RWPE1 (cell line): ENCODE results near the gene CASK.

ENCODE experiments used
- CTCF ChIA-PET: fragments of 350-600 bp; sonication (Branson Sonifier 250); formaldehyde crosslinking; extraction: SDS; loops from one replicate; lab custom pipeline; 2021; lab: Yijun Ruan, JAX
- POLR2A ChIA-PET: fragments of 400-600 bp; formaldehyde crosslinking; extraction: SDS; loops from one replicate; lab custom pipeline; 2020; ENCODE audit warnings: antibody characterized with exemption; ENCODE audit not compliant: low non-redundant PET; lab: Yijun Ruan, JAX
- DNase-seq: peaks from one replicate; pipeline ENCODE4 v3.0.0; 2012; ENCODE audit warnings: low spot score
- H3K27ac ChIP-seq: fragments of 450-650 bp; 2 replicates; pipeline ENCODE4 v1.5.1; 2017
- TF ChIP-seq, protein P1 (sequence below): fragments of 450-650 bp; conservative IDR thresholded peaks from 2 replicates; pipeline ENCODE4 v1.5.1; 2017; ENCODE audit warnings: low read depth, mild to moderate bottlenecking

Gene CASK

DNA sequence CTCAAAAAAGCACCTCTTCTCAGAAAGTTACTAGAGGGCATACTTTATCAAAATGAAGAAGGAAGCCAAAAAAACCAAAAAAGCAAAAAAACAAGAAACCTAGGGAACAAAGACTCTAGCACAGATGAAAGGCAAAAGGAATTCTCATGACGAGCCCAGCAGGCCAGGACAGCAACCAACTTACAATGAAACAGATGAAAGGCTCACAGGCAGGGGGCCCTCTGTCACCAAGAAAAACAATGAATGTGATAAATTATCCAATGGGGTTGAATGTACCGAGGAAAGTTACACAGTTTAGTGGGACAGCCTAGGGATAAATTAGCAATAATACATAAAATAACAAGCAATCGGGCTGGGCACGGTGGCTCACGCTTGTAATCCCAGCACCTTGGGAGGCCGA, 120.4 kb downstream of the CASK start:
- ChIA-PET POLR2A (no interaction called here), CTCF (no interaction called here)
- no peak overlapping the region for H3K27ac ChIP-seq
- DNase-seq, result no peak
- TF ChIP-seq, protein P1, sequence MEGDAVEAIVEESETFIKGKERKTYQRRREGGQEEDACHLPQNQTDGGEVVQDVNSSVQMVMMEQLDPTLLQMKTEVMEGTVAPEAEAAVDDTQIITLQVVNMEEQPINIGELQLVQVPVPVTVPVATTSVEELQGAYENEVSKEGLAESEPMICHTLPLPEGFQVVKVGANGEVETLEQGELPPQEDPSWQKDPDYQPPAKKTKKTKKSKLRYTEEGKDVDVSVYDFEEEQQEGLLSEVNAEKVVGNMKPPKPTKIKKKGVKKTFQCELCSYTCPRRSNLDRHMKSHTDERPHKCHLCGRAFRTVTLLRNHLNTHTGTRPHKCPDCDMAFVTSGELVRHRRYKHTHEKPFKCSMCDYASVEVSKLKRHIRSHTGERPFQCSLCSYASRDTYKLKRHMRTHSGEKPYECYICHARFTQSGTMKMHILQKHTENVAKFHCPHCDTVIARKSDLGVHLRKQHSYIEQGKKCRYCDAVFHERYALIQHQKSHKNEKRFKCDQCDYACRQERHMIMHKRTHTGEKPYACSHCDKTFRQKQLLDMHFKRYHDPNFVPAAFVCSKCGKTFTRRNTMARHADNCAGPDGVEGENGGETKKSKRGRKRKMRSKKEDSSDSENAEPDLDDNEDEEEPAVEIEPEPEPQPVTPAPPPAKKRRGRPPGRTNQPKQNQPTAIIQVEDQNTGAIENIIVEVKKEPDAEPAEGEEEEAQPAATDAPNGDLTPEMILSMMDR, result no peak

DNA sequence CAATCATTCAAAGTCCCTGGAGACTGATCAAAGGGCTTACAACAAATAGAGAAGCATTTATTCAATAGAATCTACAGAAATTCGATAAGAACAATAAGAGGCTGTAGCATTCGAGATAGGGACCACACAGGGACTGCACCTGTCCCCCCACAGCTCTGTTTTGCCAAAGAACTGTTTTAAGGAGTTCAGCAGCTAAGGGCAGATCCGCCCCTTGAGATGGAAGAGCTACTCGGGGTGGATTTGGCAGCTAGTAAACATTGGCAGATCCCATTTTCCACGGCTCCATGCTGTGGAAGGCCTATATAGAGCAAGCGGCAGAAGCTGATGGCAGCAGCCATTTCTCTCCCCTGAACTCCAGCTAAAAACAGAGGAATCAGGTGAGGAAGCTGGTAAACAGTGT, 123.7 kb downstream of the CASK start:
- TF ChIP-seq, protein P1, result no peak
- no peak overlapping the region for H3K27ac ChIP-seq
- POLR2A ChIA-PET, result no interaction called here
- DNase-seq, result no peak
- CTCF ChIA-PET, result no interaction called here

DNA sequence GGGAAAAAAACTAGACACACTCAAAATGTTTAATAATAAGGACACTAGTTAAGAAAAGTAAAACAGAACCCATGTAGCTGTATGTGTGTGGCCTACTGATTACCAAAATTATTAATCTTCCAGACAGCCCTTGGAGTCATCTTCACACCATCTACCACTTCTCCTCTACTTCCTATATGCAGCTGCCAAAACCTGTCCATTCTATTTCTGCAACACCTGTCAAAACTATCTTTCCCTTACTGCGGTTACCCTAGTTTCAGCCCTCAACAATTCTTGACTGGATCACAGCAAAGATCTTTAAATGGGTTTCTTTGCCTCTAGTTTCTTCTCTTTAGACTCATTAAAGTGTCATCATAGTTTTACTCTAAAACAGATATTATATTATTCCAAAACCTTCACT, 126.8 kb downstream of the CASK start:
- POLR2A ChIA-PET, result no interaction called here
- TF ChIP-seq, protein P1, result no peak
- DNase-seq, result no peak
- no peak overlapping the region for H3K27ac ChIP-seq
- CTCF ChIA-PET, result no interaction called here

DNA sequence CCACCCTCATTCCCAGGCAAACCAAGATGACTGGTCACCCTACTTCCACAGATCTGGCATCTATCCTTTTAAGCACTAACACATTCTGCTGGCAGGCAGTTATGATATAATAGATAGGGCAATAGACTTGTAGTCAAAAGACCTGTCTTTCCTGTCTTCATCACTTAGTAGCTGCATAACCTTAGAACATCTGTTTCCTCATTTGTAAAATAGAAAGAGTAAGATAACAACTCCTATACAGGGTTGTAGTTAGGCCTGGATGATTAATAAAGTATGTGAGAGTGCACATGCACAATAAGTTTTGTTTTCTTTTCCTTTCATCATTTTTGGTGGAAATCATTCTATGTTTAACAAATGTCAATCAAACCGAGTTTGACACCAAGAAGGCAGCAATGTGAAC, 127.3 kb downstream of the CASK start:
- POLR2A ChIA-PET, result no interaction called here
- CTCF ChIA-PET, result no interaction called here

DNA sequence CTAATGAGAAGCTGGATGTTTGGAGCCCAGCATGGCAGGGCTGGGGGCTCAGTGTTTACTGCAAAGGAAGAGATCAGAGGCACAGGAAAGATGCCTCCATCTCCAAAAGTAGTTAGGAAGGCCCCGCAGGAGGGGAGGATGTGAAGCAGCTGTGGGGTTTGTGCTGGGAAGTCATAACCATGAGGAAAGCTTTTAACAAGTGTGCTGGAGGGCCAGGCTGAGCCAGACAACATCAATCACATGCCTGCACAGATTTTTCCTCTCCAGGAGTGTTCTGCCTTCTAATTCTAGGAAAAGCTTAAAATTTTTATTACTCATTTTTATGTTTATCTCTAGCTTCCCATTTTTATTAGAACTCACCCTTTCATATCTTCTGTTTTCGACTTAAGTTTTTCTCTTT, 134.0 kb downstream of the CASK start:
- ChIA-PET POLR2A (no interaction called here), CTCF (no interaction called here)
- DNase-seq, result no peak
- no peak overlapping the region for H3K27ac ChIP-seq
- TF ChIP-seq, protein P1, result no peak

More for the DNA sequence above, 127.3 kb downstream of the CASK start:
- H3K27ac ChIP-seq, result no peak overlapping the region
- TF ChIP-seq, protein P1, result no peak
- no peak for DNase-seq

DNA sequence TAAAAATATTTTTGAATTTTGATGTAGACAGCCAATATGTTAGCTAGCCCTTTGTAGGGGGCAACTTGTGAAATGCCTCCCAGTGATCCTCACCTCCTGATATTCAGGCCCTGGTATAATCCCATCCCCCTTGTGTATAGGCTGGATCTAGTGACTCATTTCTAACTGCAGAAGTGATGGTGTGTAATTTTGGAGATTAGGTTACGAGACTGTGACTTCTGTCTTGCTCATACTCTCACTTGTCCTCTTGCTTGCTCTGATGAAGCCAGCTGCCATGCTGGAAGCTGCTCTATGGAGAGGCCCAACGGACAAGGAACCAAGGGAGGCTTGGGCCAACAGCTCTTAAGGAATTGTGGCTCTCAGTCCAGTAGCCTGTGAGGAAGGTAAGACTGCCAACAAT, 137.7 kb downstream of the CASK start:
- CTCF ChIA-PET, result no interaction called here
- no peak overlapping the region for H3K27ac ChIP-seq
- POLR2A ChIA-PET, result no interaction called here
- TF ChIP-seq, protein P1, result no peak
- DNase-seq, result peak; percentile 8

DNA sequence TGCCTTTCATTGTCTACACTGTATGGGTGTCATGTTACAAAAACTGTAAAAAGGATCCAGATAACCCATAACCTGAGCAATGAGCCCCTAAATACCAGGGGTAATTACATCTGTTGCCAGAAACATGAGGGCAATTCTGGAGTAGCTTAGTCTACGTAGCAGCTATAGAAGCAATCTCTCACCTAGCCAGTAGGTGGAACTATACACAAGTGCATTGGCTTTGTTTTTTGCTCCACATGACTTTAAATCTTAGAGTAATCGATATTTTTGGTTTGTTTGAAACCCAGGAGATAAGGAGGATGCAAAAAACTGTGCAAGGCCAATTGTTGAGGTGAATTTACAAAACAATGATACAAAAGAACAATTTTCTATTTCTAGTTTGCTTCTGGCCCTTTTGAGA, 141.9 kb downstream of the CASK start:
- POLR2A ChIA-PET, result no interaction called here
- H3K27ac ChIP-seq, result no peak overlapping the region
- DNase-seq, result peak; percentile 8
- CTCF ChIA-PET, result interaction anchor here (0.5 to 0.7 kb wide), 2 partner anchors 56 to 1688 kb away, joined by 4 read pairs; no protein-coding TSS in a partner anchor
- TF ChIP-seq, protein P1, result peak; percentile 64
